Chondrocyte (in vitro differentiated cells): ENCODE data around the gene GPATCH8. TPM values are rescaled to one million over a fixed set of nuclear protein-coding genes. Genes with fewer than 3 reads are reported as not detected.

Source experiments
- DNase-seq: peaks from one replicate; pipeline ENCODE4 v3.0.0; 2021; ENCODE audit warnings: mixed read lengths, low spot score
- H3K27ac Mint-ChIP-seq: one replicate; pipeline ENCODE4 v1.8.0; 2021; ENCODE audit warnings: mild to moderate bottlenecking, moderate library complexity, mixed read lengths; ENCODE audit not compliant: unreplicated experiment
- H3K27me3 Mint-ChIP-seq: 2 replicates; pipeline ENCODE4 v1.8.0; 2021; ENCODE audit warnings: low read depth, mixed read lengths
- H3K36me3 Mint-ChIP-seq: 2 replicates; pipeline ENCODE4 v1.8.0; 2021; ENCODE audit warnings: low read depth, mixed read lengths
- H3K4me1 Mint-ChIP-seq: 2 replicates; pipeline ENCODE4 v1.8.0; 2021; ENCODE audit warnings: low read depth, mild to moderate bottlenecking, mixed read lengths
- H3K4me3 Mint-ChIP-seq: one replicate; pipeline ENCODE4 v1.8.0; 2021; ENCODE audit warnings: mild to moderate bottlenecking, moderate library complexity, mixed read lengths; ENCODE audit not compliant: unreplicated experiment
- H3K9me3 Mint-ChIP-seq: 2 replicates; pipeline ENCODE4 v1.8.0; 2021; ENCODE audit warnings: low read depth, mixed read lengths
- CTCF ChIP-seq: fragments of 200-600 bp; sonication (generic); IDR thresholded peaks from 2 replicates; pipeline ENCODE4 v1.5.0; 2021; ENCODE audit warnings: antibody characterized with exemption, mild to moderate bottlenecking, moderate library complexity
- total RNA-seq: library from RNA; stranded (reverse); gene quantifications from 3 replicates; pipeline ENCODE4 v1.2.1, GENCODE V29; 2021

GPATCH8 gene
- total RNA-seq, 1 donor from 2014 or later = 31.1 TPM

DNA sequence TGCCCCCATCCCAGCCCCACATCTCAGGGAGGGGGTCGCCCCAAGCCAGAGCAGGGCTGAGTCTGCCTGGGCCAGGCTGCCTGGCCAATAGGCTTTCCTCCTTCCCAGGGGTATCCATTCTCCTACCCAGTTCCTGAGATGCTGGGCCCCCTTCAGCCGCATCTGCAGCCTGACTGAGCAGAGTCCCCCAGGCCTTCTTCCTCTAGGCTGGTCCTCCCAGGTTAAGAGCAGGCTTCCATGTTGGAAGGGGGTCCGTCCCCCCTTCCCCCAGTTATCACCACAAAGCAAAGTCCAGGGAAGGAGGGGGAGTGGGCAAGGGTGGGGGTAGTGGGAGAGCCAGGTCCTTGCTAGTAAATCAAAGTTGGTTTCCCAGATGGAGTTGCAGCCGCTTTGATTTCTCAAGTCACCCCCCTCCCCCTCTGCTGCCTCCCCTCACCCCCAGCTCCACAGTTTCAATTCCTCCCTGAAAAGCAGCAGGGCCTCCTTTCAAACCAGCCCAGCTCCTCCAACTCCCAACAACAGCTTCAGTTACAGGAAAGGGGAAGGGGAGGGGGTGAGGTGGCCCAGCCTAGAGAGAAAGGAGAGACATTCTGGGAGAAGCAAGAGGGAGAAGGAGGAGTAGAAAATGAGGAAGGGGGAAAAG, 44.5 kb upstream of the GPATCH8 start:
- Mint-ChIP-seq H3K9me3 (peaks cover 3% of the 10 kb centered on the region), H3K27ac (peak overlapping the region; percentile 98), H3K27me3 (no peaks in the 10 kb centered on the region), H3K4me1 (peaks cover 78% of the 10 kb centered on the region), H3K4me3 (no peak overlapping the region), H3K36me3 (no peaks in the 10 kb centered on the region)
- TF ChIP-seq CTCF = no peak
- no peak for DNase-seq

DNA sequence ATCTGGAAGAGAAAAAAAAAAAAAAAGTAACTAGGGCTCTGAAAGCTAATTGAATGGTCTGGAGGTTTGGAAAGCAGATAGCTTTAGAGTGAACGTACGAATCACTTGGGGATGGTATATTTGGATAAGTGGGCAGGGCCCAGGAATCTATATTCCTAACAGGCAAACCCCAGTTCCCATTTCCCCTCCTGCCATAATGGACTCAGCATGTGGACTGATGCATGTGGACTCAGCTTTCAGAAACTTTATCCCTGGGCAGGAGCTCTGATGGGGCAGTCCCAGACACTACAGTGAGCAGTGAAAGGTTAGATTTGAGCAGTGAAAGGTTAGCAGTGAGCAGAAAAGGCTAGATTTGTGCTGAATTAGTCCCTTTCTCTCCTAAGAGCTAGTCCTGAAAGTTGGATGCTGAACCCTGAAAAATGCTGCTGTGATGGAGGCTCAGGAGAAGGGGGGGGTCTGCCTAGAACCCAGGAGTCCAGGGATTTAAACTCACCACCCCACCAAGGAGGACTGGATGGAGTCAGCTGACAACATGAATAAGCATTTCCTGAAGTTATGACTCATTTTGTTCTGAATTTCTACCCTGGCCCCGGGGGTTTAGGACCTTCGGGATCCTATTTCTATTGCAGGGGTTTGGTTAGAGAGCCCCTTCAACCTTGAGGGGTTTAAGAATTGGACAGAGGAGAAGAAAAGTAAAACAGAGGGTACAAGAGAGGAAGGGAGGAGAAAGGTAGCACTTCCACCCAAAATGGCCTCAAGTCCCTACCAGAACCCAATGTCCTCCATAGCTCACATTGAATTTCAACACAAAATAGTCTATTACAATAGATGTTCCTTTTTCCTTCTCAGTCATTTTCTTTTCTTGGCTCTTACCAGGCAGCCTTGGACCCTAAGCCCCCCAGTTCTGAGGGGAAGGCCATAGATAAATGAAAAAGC, 43.7 kb upstream of the GPATCH8 start:
- H3K4me3 Mint-ChIP-seq = peak overlapping the region; percentile 15
- TF ChIP-seq CTCF = no peak
- peaks cover 3% of the 10 kb centered on the region for H3K9me3 Mint-ChIP-seq
- peak overlapping the region; percentile 98 for H3K27ac Mint-ChIP-seq
- no peaks in the 10 kb centered on the region for H3K36me3 Mint-ChIP-seq
- DNase-seq = no peak
- H3K4me1 Mint-ChIP-seq = peaks cover 78% of the 10 kb centered on the region
- H3K27me3 Mint-ChIP-seq = no peaks in the 10 kb centered on the region

DNA sequence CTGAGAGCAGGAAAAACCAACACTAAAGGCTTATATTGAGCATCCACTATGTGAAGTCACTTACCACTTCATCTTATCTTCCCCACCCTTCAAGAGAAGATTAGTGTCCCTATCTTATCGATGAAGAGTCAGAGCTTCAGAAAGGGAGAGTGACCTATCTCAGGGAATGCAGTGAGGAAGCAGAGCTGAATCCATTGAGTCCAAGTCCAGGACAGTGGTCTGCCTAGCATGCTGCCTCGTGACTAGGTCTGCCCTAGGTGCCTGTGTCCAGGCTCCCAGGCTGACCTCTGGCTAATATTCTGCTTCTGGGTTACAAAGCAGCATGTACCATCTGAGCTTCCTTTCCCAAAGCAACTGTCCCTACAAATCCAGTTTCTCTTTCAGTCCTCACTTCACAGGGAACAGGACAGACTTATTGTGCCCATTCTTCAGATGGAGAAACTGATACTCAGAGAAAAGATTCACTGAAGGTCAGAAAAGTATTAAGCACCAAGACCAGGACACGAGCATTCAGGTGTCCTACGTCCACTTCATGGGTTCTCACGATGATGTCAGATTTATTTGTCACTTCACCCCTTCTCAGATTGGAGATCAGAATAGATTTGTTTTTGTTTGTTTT, 40.8 kb upstream of the GPATCH8 start:
- peaks cover 3% of the 10 kb centered on the region for H3K9me3 Mint-ChIP-seq
- peak overlapping the region; percentile 98 for H3K27ac Mint-ChIP-seq
- no peak for DNase-seq

DNA sequence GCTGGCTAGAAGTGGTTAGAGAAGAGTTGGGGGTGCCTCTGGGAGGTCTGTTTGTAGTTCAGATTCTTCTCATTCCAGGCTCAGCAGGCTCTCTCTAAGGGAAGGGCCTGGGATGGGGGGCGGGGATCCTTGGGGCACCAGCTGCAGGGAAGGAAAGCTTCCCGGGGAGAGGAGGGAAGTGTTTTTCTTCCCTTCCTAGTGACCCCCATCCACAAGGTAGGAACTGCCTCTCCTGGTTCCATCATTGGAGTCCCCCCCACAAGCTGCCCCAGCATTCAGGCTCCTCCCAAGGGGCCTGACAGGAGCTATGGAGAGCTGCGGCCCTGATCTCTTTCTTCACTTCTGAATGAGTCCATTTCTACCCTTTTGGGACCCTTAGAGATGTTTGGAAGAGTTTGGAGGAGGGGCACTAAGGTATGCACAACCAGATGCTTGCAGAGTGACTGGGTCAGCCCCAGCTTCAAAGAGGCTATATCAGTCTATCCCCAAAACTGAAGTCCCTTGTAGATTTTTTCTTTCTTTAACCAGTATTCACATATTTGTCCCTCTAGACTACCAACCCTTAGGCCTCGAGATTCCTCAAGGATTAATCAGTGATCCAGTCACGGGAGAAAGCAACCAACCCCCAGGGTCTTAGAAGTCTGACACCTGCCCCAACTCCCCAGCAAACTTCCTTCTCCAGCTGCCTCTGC, 40.2 kb upstream of the GPATCH8 start:
- no peak for TF ChIP-seq CTCF
- Mint-ChIP-seq H3K36me3 (no peaks in the 10 kb centered on the region), H3K4me1 (peaks cover 74% of the 10 kb centered on the region)

More for the DNA sequence above, 40.8 kb upstream of the GPATCH8 start:
- Mint-ChIP-seq H3K36me3 (no peaks in the 10 kb centered on the region), H3K4me1 (peaks cover 80% of the 10 kb centered on the region), H3K27me3 (no peaks in the 10 kb centered on the region), H3K4me3 (no peak overlapping the region)
- no peak for TF ChIP-seq CTCF

More for the DNA sequence above, 40.2 kb upstream of the GPATCH8 start:
- Mint-ChIP-seq H3K27me3 (no peaks in the 10 kb centered on the region), H3K9me3 (peaks cover 3% of the 10 kb centered on the region), H3K4me3 (peak overlapping the region; percentile 54), H3K27ac (peak overlapping the region; percentile 98)
- DNase-seq = no peak
